ENCODE data around the gene CDH11. TPM values are rescaled to one million over a fixed set of nuclear protein-coding genes. Genes with fewer than 3 reads are reported as not detected.

The CDH11 gene
- total RNA-seq, 1 donor from 2014 or later, result not detected

DNA sequence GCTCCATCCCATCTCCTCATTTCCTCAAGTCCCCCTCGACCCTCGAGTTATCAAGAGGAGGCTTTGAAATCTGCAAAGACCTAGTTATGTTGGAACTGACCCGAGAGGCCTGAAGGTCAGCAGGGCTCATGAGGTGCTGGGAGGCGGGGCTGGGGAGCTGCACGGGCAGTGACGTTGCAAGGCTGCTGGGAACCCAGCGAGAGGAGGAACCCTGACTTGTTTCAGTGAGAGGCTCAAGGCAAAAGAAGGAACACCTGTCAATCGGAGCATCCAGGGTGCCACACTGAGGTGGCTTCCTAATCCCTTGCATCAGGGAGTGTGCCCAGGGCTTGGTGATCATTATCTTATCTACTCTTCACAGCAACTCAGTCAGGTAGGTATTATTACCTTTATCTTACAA, 86.9 kb downstream of the CDH11 start:
- Mint-ChIP-seq H3K4me3 (ENCODE audit: low read depth) (no peak overlapping the region), H3K36me3 (ENCODE audit: low read depth) (no peaks in the 10 kb centered on the region), H3K4me1 (ENCODE audit: low read depth) (no peaks in the 10 kb centered on the region), H3K9me3 (peaks cover 26% of the 10 kb centered on the region), H3K27ac (no peak overlapping the region), H3K27me3 (ENCODE audit: low read depth) (no peaks in the 10 kb centered on the region)
- intact Hi-C loops (cut with micrococcal nuclease), result no loop called here
- no peak for DNase-seq (ENCODE audit: low spot score)

DNA sequence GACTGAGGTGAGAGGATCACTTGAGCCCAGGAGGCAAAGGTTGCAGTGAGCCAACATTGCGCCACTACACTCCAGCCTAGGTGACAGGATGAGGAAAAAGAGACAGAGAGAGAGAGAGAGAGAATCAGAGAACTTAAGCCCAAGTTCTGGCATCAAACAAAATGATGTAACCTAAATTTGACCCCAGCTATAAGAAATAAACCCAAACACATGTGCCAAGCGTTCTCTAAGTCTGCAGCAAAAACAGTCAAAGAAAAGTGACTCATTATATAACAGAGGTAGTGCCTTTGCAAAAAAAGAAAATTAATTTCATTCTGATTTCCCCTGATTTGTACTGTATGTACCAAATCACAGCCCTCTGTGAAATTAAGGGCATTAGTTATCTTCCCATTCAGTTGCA, 89.5 kb downstream of the CDH11 start:
- Mint-ChIP-seq H3K9me3 (peaks cover 31% of the 10 kb centered on the region), H3K27me3 (ENCODE audit: low read depth) (no peaks in the 10 kb centered on the region), H3K4me1 (ENCODE audit: low read depth) (no peaks in the 10 kb centered on the region)

DNA sequence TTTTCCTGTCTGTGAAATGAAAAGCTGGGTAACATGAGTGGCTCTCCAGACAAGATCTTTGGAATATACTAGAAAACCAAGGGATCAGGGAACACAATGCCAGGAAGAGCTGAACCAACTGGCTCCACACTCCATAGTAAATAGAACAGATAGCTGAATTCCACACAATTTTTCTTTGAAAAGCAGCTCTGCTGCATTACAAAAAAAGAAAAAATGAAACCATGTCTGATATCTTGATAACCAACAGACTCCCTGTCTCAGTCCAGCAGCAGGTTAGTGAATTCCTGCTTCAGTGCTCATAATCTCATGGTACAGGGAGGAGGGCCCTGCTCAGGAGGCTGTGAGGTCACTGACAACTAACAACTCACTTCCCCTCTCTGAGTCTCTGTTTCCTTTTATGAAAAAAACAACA, 97.1 kb downstream of the CDH11 start:
- no peaks in the 10 kb centered on the region for H3K27me3 Mint-ChIP-seq (ENCODE audit: low read depth)
- H3K9me3 Mint-ChIP-seq, result peaks cover 15% of the 10 kb centered on the region
- H3K27ac Mint-ChIP-seq, result no peak overlapping the region
- no peak for DNase-seq (ENCODE audit: low spot score)
- no peaks in the 10 kb centered on the region for H3K4me1 Mint-ChIP-seq (ENCODE audit: low read depth)
- intact Hi-C loops (cut with micrococcal nuclease), result no loop called here
- H3K36me3 Mint-ChIP-seq (ENCODE audit: low read depth), result no peaks in the 10 kb centered on the region
- no peak overlapping the region for H3K4me3 Mint-ChIP-seq (ENCODE audit: low read depth)

More for the DNA sequence above, 89.5 kb downstream of the CDH11 start:
- Mint-ChIP-seq H3K36me3 (ENCODE audit: low read depth) (no peaks in the 10 kb centered on the region), H3K4me3 (ENCODE audit: low read depth) (no peak overlapping the region), H3K27ac (no peak overlapping the region)
- no peak for DNase-seq (ENCODE audit: low spot score)
- intact Hi-C loops (cut with micrococcal nuclease), result no loop called here

- no peak for DNase-seq (ENCODE audit: low spot score)
- Mint-ChIP-seq H3K27me3 (ENCODE audit: low read depth) (no peaks in the 10 kb centered on the region), H3K36me3 (ENCODE audit: low read depth) (no peaks in the 10 kb centered on the region), H3K4me1 (ENCODE audit: low read depth) (no peaks in the 10 kb centered on the region), H3K9me3 (peaks cover 12% of the 10 kb centered on the region), H3K27ac (no peak overlapping the region), H3K4me3 (ENCODE audit: low read depth) (no peak overlapping the region)
- intact Hi-C loops (cut with micrococcal nuclease), result no loop called here
Measured at GRCh38 chr16:65023802-65024201, 98.1 kb downstream of the CDH11 start.

DNA sequence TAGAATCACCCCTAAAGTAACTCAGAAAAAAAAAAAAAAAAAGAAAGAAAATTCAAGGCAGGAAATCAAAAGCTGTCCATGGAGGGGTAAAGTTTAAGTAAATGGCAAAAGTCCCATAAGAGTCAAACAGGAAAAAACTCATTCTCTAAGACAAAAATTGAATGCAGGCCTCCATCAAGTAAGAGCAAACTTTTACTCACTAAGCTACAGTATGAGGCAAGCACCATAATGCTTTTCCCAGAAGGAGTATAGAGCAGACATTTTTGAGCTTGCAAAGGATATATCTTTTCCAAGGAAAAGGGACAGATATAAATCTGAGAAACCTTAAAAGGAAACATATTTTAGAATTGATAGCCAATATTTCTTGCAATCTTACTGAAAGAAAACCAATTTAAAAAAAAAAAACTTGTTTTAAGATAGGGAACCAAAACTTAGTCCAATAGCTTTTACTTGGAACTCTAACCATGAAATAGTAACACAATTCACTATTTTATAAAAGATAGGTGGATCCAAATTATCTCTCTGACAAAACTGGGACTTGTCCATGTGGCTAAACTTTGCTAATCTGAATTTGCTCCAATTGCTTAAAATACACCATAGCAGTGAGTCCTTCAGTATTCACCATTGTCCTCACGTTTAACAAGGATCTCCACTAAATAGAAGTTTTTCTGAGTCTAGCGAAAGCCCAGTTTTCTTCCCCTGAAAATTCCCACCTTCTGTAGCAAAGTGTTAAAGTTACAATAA, 99.8 kb downstream of the CDH11 start:
- no peak for DNase-seq (ENCODE audit: low spot score)
- H3K27ac Mint-ChIP-seq, result no peak overlapping the region
- H3K27me3 Mint-ChIP-seq (ENCODE audit: low read depth), result no peaks in the 10 kb centered on the region
- H3K9me3 Mint-ChIP-seq, result peaks cover 14% of the 10 kb centered on the region
- intact Hi-C loops (cut with micrococcal nuclease), result no loop called here
- no peaks in the 10 kb centered on the region for H3K36me3 Mint-ChIP-seq (ENCODE audit: low read depth)
- no peak overlapping the region for H3K4me3 Mint-ChIP-seq (ENCODE audit: low read depth)
- no peaks in the 10 kb centered on the region for H3K4me1 Mint-ChIP-seq (ENCODE audit: low read depth)

- Mint-ChIP-seq H3K36me3 (ENCODE audit: low read depth) (no peaks in the 10 kb centered on the region), H3K4me3 (ENCODE audit: low read depth) (no peak overlapping the region), H3K27me3 (ENCODE audit: low read depth) (no peaks in the 10 kb centered on the region), H3K27ac (no peak overlapping the region), H3K4me1 (ENCODE audit: low read depth) (no peaks in the 10 kb centered on the region), H3K9me3 (peaks cover 27% of the 10 kb centered on the region)
- no peak for DNase-seq (ENCODE audit: low spot score)
- intact Hi-C loops (cut with micrococcal nuclease), result no loop called here
Measured at GRCh38 chr16:65016754-65017153, 105.1 kb downstream of the CDH11 start.

- Mint-ChIP-seq H3K27me3 (ENCODE audit: low read depth) (no peaks in the 10 kb centered on the region), H3K4me1 (ENCODE audit: low read depth) (no peaks in the 10 kb centered on the region), H3K4me3 (ENCODE audit: low read depth) (no peak overlapping the region), H3K36me3 (ENCODE audit: low read depth) (no peaks in the 10 kb centered on the region), H3K27ac (no peak overlapping the region), H3K9me3 (peaks cover 23% of the 10 kb centered on the region)
- no peak for DNase-seq (ENCODE audit: low spot score)
- intact Hi-C loops (cut with micrococcal nuclease), result no loop called here
Measured at GRCh38 chr16:65015599-65015998, 106.3 kb downstream of the CDH11 start.

- intact Hi-C loops (cut with micrococcal nuclease), result no loop called here
- H3K4me1 Mint-ChIP-seq (ENCODE audit: low read depth), result no peaks in the 10 kb centered on the region
Measured at GRCh38 chr16:65012357-65012756, 109.5 kb downstream of the CDH11 start.

GRCh38 chr16:65010125-65010524, 111.7 kb downstream of the CDH11 start:
- Mint-ChIP-seq H3K9me3 (peaks cover 19% of the 10 kb centered on the region), H3K36me3 (ENCODE audit: low read depth) (no peaks in the 10 kb centered on the region)

More at GRCh38 chr16:65012357-65012756, 109.5 kb downstream of the CDH11 start:
- Mint-ChIP-seq H3K27ac (no peak overlapping the region), H3K4me3 (ENCODE audit: low read depth) (no peak overlapping the region), H3K36me3 (ENCODE audit: low read depth) (no peaks in the 10 kb centered on the region), H3K9me3 (peaks cover 19% of the 10 kb centered on the region), H3K27me3 (ENCODE audit: low read depth) (no peaks in the 10 kb centered on the region)
- DNase-seq (ENCODE audit: low spot score), result no peak

DNA sequence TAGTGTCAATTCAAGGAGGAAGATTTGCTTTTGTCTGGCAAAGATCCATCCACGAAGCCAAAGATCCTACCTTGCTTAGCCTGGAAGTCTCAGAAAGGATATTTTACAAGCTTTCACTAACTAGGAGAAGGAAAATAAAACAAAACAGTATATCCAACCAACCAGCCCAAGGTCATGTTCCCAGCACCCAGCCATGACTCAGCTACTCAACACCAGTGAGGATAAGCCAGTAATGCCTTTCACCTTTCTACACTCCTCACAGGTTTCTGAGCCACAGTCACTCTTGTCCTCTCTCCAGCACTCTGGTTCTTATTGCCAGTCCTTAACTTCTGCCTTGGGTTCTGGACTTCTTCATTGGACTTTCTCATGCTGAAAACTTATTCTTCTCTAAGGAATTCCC, 116.2 kb downstream of the CDH11 start:
- no peaks in the 10 kb centered on the region for H3K4me1 Mint-ChIP-seq (ENCODE audit: low read depth)
- H3K9me3 Mint-ChIP-seq, result peaks cover 18% of the 10 kb centered on the region
- H3K27ac Mint-ChIP-seq, result no peak overlapping the region
- no peaks in the 10 kb centered on the region for H3K27me3 Mint-ChIP-seq (ENCODE audit: low read depth)
- no peak overlapping the region for H3K4me3 Mint-ChIP-seq (ENCODE audit: low read depth)
- DNase-seq (ENCODE audit: low spot score), result no peak
- intact Hi-C loops (cut with micrococcal nuclease), result no loop called here
- no peaks in the 10 kb centered on the region for H3K36me3 Mint-ChIP-seq (ENCODE audit: low read depth)

More at GRCh38 chr16:65010125-65010524, 111.7 kb downstream of the CDH11 start:
- no peaks in the 10 kb centered on the region for H3K4me1 Mint-ChIP-seq (ENCODE audit: low read depth)
- no peak for DNase-seq (ENCODE audit: low spot score)
- H3K27me3 Mint-ChIP-seq (ENCODE audit: low read depth), result no peaks in the 10 kb centered on the region
- H3K27ac Mint-ChIP-seq, result no peak overlapping the region
- no peak overlapping the region for H3K4me3 Mint-ChIP-seq (ENCODE audit: low read depth)
- intact Hi-C loops (cut with micrococcal nuclease), result no loop called here

DNA sequence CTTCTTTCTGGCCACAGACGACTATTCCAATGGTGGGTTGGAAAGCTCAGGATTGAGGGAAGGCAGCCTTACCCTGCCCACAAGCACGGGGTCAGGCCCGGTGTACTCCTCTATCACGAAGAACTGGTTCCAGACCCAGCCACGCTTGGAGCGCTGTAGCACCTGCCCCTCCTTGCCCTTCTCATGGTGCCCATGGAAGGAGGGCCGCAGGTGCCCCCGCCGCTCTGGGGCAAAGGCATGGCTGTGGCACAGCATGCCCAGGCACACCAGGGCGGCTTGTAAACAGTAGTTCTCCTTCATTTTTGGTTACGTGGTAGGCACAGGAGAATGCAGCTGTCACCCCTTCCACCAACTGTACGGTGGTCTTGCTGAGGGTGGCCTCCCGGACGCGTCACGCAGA, 117.3 kb downstream of the CDH11 start:
- H3K36me3 Mint-ChIP-seq (ENCODE audit: low read depth), result no peaks in the 10 kb centered on the region
- H3K27me3 Mint-ChIP-seq (ENCODE audit: low read depth), result no peaks in the 10 kb centered on the region
- no peaks in the 10 kb centered on the region for H3K4me1 Mint-ChIP-seq (ENCODE audit: low read depth)
- no peak overlapping the region for H3K27ac Mint-ChIP-seq
- no peak overlapping the region for H3K4me3 Mint-ChIP-seq (ENCODE audit: low read depth)
- H3K9me3 Mint-ChIP-seq, result peaks cover 22% of the 10 kb centered on the region
- intact Hi-C loops (cut with micrococcal nuclease), result no loop called here
- DNase-seq (ENCODE audit: low spot score), result no peak

- Mint-ChIP-seq H3K4me1 (ENCODE audit: low read depth) (no peaks in the 10 kb centered on the region), H3K36me3 (ENCODE audit: low read depth) (no peaks in the 10 kb centered on the region), H3K4me3 (ENCODE audit: low read depth) (no peak overlapping the region), H3K9me3 (peaks cover 26% of the 10 kb centered on the region), H3K27me3 (ENCODE audit: low read depth) (no peaks in the 10 kb centered on the region), H3K27ac (no peak overlapping the region)
- intact Hi-C loops (cut with micrococcal nuclease), result no loop called here
- no peak for DNase-seq (ENCODE audit: low spot score)
Measured at GRCh38 chr16:65003621-65004020, 118.2 kb downstream of the CDH11 start.

GRCh38 chr16:65002265-65002664, 119.6 kb downstream of the CDH11 start:
- Mint-ChIP-seq H3K27ac (no peak overlapping the region), H3K9me3 (peaks cover 28% of the 10 kb centered on the region)

More at GRCh38 chr16:65002265-65002664, 119.6 kb downstream of the CDH11 start:
- no peak for DNase-seq (ENCODE audit: low spot score)
- intact Hi-C loops (cut with micrococcal nuclease), result no loop called here
- no peaks in the 10 kb centered on the region for H3K4me1 Mint-ChIP-seq (ENCODE audit: low read depth)
- H3K27me3 Mint-ChIP-seq (ENCODE audit: low read depth), result no peaks in the 10 kb centered on the region
- H3K36me3 Mint-ChIP-seq (ENCODE audit: low read depth), result no peaks in the 10 kb centered on the region
- no peak overlapping the region for H3K4me3 Mint-ChIP-seq (ENCODE audit: low read depth)
